HG02884 (cell line): ENCODE data around the gene TPSB2.
"Not testable (repeated sequence)": the region's sequence is repeated elsewhere in the genome, so short reads cannot be mapped to it uniquely, and the experiment has no call there.

Source experiments
- ATAC-seq: cut with Tn5 transposase; IDR thresholded peaks from one replicate; pipeline ENCODE4 v1.9.1; 2021; ENCODE audit warnings: mild to moderate bottlenecking, moderate library complexity; ENCODE audit not compliant: unreplicated experiment

Gene TPSB2

DNA sequence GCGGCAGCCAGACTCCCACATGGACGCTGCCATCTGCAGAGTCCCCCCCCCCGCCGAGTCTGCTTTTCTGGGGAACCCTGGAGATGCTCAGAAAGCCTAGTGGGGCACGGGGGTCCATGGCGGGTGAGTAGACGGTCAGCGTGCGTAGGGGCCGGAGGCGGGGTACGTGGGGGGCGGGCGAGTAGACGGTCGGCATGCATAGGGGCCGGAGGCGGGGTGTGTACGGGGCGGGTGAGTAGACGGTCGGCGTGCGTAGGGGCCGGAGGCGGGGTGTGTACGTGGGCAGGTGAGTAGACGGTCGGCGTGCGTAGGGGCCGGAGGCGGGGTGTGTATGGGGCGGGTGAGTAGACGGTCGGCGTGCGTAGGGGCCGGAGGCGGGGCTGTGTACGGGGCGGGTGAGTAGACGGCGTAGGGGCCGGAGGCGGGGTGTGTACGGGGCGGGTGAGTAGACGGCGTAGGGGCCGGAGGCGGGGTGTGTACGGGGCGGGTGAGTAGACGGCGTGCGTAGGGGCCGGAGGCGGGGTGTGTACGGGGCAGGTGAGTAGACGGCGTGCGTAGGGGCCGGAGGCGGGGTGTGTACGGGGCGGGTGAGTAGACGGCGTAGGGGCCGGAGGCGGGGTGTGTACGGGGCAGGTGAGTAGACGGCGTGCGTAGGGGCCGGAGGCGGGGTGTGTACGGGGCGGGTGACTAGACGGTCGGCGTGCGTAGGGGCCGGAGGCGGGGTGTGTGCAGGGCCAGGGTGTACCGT lies 44.4 kb downstream of the TPSB2 start:
- ATAC-seq: not testable (repeated sequence)

DNA sequence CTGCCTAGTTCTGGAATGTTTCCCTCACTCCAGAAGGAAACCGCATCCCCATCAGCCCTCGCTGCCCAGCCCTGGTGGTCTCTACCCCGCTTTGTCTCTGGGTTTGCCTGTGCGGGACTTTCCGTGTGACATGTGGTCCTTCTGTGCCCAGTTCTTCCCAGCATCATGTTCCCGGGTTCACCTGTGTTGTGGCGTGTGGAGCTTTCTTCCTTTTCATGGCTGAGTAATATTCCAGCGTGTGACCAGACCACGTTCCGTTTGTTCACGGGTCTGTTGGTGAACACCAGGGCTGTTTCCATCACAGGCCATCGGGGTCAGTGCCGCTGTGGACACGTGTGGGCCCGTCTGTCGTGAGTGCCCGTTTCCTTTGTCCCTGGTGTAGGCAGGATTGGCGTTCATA lies 45.0 kb downstream of the TPSB2 start:
- no peak for ATAC-seq

DNA sequence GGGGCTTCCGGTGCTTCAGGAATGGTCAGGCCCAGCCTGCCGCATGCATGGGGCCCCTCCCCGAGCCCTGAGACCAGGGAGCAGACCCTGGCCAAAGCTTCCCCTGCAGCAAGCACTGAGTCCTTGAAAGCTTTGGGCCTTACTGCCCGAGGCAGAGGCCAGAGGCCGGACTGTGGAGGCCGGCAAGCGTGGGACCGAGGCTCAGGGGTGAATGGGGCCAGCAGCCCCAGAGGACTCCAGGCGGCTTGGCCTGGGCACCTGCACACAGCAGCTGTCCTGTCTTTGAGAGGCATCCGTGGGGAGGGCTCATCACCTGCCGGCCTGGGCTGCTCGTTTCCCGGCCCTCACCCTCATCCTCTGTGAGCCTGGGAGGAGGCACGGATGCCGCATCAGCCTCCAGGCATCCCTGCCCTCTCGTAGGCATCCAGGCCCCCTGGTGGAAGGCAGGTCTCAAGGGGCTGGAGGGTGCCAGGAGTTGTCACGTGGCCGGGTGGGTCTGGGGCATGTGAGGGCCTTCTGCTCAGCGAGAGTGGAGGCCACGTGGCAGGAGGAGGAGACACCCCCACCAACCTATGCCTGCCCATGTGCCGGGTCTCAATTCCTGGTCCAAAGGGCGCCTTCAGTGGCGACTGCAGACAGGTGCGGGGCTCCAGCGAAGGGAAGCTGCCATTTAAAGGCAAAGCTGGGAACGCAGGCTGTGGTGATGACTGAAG lies 45.7 kb downstream of the TPSB2 start:
- ATAC-seq: no peak

DNA sequence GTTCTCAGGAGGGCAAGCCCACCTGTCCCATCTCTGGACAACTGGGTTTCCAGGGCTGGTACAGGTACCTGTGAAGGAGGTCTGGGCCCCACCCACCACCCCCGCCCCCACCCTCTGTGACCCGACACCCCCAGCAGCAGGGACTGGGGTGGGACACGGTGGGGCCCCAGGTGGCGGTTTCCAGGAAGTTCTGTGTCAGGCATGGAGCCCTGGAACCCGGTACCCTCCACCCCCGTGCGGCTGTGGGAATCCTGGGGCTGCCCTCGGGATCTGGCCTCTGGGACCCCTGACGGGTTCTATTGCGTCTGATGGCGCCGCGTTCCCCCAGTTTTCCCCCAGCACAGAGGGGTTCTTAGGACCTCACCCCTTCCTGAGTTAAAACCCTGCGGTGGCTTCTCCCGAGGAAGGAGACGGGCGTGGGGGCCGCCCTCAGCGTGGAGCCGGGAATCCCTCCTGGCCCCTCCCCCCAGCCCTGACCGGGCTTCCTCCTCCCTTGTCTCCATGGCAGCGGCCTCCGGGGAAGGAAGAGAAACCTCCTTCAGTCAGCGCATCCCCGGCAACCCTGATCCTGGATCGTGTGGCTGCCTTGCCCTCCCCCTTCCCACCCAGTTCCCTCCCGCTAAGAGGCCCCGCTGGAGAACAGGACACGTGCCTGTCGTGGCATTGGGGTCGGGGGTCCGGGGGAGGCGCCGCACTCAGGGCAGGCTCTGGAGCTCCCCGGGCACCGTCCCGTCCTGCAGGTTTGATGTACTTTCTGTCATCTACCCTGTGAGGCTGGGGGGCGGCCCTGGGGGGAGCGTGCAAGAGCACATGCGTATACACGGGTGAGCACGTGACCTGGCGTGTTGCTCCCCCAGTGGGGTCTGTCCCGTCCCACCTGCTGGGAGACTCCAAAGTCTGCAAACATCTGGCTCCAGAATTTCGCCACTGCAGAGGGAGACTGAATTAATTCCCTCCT lies 46.8 kb downstream of the TPSB2 start:
- no peak for ATAC-seq

DNA sequence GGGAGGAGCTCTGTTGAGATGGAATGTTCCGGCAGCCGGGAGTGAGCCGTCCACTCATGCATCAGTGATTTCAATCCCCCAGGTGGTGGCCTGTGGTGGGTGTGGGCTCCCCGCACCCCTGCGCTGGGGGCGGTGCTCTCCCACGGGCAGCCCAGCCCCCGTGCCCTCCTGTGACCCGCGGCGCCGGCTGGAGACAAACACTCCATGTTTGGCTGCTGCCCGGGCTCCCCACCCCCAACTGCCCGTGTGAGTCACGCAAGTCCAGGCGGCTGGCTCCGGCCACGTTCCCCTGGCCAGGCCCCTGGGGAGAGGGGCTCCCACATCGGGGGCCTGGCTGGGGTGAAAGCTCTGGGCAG lies 47.7 kb downstream of the TPSB2 start:
- no peak for ATAC-seq

DNA sequence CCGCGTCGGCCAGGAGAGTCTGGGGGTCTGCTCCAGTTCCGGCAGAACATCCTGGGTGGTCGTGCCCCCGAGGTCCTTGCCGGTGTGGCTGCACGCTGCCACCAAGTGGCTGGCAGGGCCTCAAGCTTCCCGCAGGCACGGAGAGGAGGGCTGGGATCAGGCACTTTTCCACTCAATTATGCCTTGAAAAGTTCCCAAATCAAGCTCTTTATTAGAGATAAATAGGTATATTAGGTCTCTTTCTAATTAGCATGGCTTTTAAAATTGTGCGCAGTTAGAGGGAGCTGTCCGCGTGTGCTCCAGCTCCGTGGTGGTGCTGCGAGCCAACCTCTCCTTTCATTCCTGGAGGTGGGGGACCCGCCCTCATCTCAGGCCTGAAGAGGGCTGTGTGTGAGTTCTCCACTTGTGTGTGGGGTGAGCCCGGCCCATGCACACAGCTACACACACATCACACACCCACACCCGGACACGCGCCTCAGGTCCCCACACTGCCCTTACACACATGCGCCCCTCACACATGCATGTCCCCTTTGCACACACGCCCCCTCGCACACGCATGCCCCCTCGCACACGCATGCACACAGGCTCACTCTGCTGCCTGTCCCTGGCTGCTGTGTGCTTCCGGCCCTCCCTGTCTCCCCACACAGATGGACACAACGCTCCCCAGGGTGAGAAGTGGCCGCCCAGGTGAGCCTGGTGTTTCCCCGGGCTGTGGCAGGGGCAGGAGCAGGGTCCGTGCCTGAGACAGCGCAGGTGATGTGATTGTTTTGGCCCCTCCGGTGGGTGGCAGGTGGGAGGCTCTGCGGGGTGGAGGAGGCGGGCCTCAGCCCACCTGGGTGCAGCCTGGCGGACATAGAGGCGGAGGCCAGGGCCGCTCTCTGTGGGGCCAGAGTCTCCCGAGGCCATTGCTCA lies 48.3 kb downstream of the TPSB2 start:
- no peak for ATAC-seq

DNA sequence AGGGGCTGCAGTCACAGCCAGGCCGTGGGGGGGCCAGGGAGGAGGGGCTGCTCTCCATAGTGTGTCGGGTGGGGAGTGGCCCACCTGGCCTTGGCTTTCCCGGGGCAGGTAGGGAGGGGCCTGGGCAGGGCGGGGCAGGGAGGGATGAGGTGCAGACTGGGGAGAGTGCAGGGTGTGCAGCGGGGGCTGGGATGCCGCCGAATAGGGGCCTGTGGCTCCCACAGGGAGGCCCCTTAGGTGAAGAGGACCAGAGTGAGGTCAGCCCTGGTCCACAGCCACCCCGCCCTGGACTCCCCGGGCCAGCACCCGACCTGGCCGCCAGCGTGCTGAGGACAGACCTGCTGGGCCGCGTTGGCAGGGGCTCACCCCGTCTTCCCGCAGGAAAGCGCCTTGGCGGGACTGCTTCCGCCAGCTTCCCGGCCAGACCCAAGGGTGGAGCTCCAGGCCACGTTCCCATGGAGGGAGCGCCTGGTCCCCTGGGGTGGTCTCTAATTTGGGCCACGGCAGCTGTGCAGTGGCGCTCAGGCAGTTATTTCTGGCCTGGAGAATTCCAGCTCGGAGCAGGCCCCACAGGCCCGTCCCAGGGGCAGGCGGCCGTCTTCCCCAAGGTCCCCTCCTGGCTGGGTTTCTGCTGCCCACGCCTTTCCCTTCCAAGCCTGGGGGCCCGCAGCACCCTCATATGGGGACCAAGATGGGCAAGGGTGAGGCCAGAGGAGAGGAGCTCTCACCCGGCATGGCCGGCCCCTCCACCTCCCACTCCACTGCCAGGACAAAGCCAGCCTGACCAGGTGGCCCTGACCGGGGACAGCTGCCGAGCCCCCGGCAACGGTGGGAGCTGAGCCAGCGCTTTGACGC lies 49.2 kb downstream of the TPSB2 start:
- ATAC-seq: no peak
